ENCODE results near the gene CACNA1I. TPM values are rescaled to one million over a fixed set of nuclear protein-coding genes. Genes with fewer than 3 reads are reported as not detected.

Gene CACNA1I
- total RNA-seq, 1 donor from 2014 or later = 0.11 TPM

DNA sequence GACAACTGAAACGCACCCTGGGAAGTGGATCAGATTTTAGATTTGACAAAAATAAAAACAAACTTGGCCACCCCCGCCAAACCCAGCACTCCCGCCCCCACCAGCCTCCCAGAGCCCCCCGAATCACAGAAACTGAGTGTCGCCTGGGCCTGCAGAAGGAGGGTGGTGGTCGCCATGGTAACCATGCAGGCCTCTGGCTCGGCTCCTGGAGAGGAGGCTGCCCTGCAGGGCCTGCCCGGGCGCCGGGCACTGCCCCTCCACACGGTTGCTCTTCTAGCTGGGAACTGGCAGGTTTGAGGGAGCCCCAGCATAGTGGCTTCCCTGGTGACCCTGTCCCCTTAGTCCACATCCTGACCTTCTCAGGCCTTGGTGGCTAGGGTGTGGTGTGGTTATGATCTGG, 19.3 kb downstream of the CACNA1I start:
- peak; percentile 39 for DNase-seq (ENCODE audit: low spot score)
- no peaks in the 10 kb centered on the region for H3K27me3 ChIP-seq

DNA sequence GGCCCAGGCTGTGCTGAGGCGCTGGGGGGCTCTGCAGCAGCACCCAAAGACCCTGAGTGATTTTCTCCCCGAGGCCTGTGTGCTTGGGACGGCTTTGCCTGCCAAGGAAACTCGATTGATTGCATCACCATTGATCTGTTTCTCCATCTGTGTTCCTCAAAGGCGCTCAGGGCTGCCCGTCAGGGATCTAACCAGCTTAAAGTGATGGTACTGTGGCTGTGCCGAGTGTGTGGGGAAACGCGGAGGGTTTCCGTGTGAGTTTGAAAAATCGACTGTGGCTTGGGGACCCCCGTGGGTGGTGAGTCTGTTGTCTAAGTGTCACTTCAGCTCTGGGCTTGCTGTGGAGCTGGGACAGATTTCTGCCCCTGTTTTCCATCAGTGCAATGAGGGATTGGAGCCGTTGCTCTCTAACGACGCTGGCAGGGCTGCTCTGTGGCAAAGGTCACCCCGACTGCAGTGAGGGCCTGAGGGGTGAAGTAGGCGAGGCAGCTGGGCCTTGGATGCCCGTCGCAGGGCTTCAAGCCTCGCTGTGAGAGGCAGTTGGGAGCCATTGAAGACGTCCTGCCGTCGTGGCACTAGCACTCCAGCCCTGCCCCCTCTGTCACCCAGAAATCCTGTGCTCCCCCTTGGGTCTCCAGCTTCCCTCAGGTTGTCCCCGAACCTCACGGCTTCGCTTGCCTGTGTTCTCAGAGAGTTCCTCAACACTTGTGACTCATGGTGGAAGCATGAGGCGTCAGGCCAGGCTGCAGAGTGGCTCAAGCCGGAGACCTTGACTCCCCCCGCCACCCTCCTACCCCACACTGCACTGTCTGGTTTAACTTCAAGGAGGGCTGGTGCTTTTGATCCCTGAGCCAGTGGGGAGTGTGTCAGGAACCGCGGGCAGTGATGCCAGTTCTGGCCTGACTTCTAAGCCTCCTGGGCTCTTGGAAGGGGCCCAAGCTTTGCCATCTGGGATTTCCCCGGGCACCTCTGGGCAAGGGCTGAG, 21.8 kb downstream of the CACNA1I start:
- H3K9me3 Mint-ChIP-seq = no peaks in the 10 kb centered on the region
- Histone ChIP-seq H3K9ac (no peak overlapping the region), H3K9me3 (ENCODE audit: low read depth) (no peaks in the 10 kb centered on the region), H3K27ac (no peak overlapping the region), H3K79me2 (ENCODE audit: low read depth) (no peaks in the 10 kb centered on the region), H3K36me3 (no peaks in the 10 kb centered on the region), H3K27me3 (peaks cover 10% of the 10 kb centered on the region), H3K4me3 (no peak overlapping the region), H3K4me1 (peaks cover 6% of the 10 kb centered on the region), H3F3A (ENCODE audit: low read depth) (peaks cover 3% of the 10 kb centered on the region), H3K4me2 (no peak overlapping the region), H2AFZ (replicated peaks) (no peak overlapping the region), H4K20me1 (ENCODE audit: low read depth) (peaks cover 5% of the 10 kb centered on the region)
- no peaks in the 10 kb centered on the region for H3K36me3 Mint-ChIP-seq
- TF ChIP-seq EZH2phosphoT487 (IDR thresholded peaks at IDR 0.05) (no peak), EZH2 (IDR thresholded peaks at IDR 0.05) (no peak)
- TF ChIP-seq, protein P1, sequence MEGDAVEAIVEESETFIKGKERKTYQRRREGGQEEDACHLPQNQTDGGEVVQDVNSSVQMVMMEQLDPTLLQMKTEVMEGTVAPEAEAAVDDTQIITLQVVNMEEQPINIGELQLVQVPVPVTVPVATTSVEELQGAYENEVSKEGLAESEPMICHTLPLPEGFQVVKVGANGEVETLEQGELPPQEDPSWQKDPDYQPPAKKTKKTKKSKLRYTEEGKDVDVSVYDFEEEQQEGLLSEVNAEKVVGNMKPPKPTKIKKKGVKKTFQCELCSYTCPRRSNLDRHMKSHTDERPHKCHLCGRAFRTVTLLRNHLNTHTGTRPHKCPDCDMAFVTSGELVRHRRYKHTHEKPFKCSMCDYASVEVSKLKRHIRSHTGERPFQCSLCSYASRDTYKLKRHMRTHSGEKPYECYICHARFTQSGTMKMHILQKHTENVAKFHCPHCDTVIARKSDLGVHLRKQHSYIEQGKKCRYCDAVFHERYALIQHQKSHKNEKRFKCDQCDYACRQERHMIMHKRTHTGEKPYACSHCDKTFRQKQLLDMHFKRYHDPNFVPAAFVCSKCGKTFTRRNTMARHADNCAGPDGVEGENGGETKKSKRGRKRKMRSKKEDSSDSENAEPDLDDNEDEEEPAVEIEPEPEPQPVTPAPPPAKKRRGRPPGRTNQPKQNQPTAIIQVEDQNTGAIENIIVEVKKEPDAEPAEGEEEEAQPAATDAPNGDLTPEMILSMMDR (IDR thresholded peaks at IDR 0.05) = no peak
- H3K27me3 Mint-ChIP-seq (ENCODE audit: insufficient read depth, low read depth) = peaks cover 24% of the 10 kb centered on the region
- peaks cover 29% of the 10 kb centered on the region for H3K4me1 Mint-ChIP-seq
- H3K4me3 Mint-ChIP-seq = peak overlapping the region; percentile 35
- peak; percentile 32 for DNase-seq (ENCODE audit: low spot score)
- H3K27ac Mint-ChIP-seq = peak overlapping the region; percentile 76

More for the DNA sequence above, 19.3 kb downstream of the CACNA1I start:
- no peak overlapping the region for H3K4me2 ChIP-seq
- Mint-ChIP-seq H3K27ac (peak overlapping the region; percentile 63), H3K9me3 (no peaks in the 10 kb centered on the region), H3K4me3 (no peak overlapping the region), H3K27me3 (ENCODE audit: insufficient read depth, low read depth) (peaks cover 14% of the 10 kb centered on the region), H3K4me1 (peaks cover 26% of the 10 kb centered on the region), H3K36me3 (no peaks in the 10 kb centered on the region)
- no peak overlapping the region for H2AFZ ChIP-seq (replicated peaks)
- H3K4me1 ChIP-seq = peaks cover 6% of the 10 kb centered on the region
- H3F3A ChIP-seq (ENCODE audit: low read depth) = no peaks in the 10 kb centered on the region
- H3K27ac ChIP-seq = no peak overlapping the region
- H3K4me3 ChIP-seq = no peak overlapping the region
- no peak overlapping the region for H3K9ac ChIP-seq
- H3K79me2 ChIP-seq (ENCODE audit: low read depth) = no peaks in the 10 kb centered on the region
- TF ChIP-seq EZH2phosphoT487 (IDR thresholded peaks at IDR 0.05) (no peak), EZH2 (IDR thresholded peaks at IDR 0.05) (no peak)
- TF ChIP-seq, protein P1 (IDR thresholded peaks at IDR 0.05) = no peak
- no peaks in the 10 kb centered on the region for H3K9me3 ChIP-seq (ENCODE audit: low read depth)
- no peaks in the 10 kb centered on the region for H4K20me1 ChIP-seq (ENCODE audit: low read depth)
- H3K36me3 ChIP-seq = no peaks in the 10 kb centered on the region

DNA sequence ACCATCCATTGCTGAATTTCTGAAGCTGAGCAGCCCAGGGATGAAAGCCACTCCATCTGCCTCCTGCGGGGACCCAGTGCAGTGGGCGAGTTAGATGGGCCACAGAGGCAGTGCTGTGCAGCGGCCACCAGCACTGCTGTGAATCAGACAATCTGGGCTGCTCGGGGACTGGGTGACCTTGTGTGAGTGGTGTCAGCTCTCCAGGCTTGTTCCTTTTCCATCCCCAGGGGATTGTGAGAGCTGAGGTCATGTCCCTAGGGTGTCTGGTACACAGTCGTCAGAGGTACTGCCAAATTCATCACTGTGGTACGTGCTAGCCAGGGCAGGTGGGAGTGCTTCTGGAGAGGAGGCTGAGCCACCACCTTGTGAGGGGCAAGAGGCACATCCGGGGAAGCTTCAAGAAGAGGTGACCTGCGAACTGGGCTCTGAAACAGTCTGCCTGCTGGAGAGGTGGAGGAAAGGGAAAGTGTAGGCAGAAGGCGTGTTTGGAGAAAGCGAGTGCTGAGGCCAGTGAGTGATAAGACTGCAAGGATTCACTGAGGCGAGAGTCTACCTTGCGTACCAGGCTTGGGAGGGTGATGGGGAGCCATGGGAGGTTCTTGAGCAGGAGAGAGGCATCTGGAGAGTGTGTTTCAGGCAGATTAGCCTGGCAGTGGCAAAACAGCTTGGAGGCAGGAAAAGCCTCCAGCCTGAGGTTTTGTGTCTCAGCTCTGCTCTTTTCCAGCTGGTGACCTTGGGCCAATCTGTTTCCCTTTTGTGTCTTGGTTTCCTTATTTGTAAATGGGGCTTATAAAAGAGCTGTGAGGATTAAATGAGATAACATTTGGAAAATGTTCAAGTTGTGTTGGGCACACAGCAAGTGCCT, 22.7 kb downstream of the CACNA1I start:
- no peak overlapping the region for H3K4me3 ChIP-seq
- Mint-ChIP-seq H3K36me3 (no peaks in the 10 kb centered on the region), H3K9me3 (no peaks in the 10 kb centered on the region), H3K4me3 (peak overlapping the region; percentile 11), H3K4me1 (peaks cover 30% of the 10 kb centered on the region), H3K27me3 (ENCODE audit: insufficient read depth, low read depth) (peaks cover 25% of the 10 kb centered on the region), H3K27ac (peak overlapping the region; percentile 34)
- H3K4me2 ChIP-seq = no peak overlapping the region
- H4K20me1 ChIP-seq (ENCODE audit: low read depth) = peaks cover 10% of the 10 kb centered on the region
- DNase-seq (ENCODE audit: low spot score) = no peak
- peaks cover 19% of the 10 kb centered on the region for H3K27me3 ChIP-seq
- no peaks in the 10 kb centered on the region for H3K36me3 ChIP-seq
- H3K27ac ChIP-seq = no peak overlapping the region
- peaks cover 6% of the 10 kb centered on the region for H3K4me1 ChIP-seq
- H3K9me3 ChIP-seq (ENCODE audit: low read depth) = no peaks in the 10 kb centered on the region
- TF ChIP-seq, protein P1 (IDR thresholded peaks at IDR 0.05) = no peak
- TF ChIP-seq EZH2 (IDR thresholded peaks at IDR 0.05) = no peak
- TF ChIP-seq EZH2phosphoT487 (IDR thresholded peaks at IDR 0.05) = no peak
- H3K9ac ChIP-seq = no peak overlapping the region
- H3F3A ChIP-seq (ENCODE audit: low read depth) = peaks cover 3% of the 10 kb centered on the region
- H3K79me2 ChIP-seq (ENCODE audit: low read depth) = no peaks in the 10 kb centered on the region
- H2AFZ ChIP-seq (replicated peaks) = no peak overlapping the region
